Fibroblast of lung (primary cell): Measurements from ENCODE around the gene PODXL2. TPM values are rescaled to one million over a fixed set of nuclear protein-coding genes. Genes with fewer than 3 reads are reported as not detected.
A peak's percentile ranks its signal among the peaks of the same experiment; 100 is the strongest.

Source experiments
- DNase-seq, 2 donors: peaks; one replicate each; pipeline versions ENCODE4 v3.0.0 to v3.0.0-alpha.2; 2010; ENCODE audit warnings: low read depth in 2 of 2
- H2AFZ ChIP-seq: 2 replicates; pipeline ENCODE4 v1.5.1; 2012; ENCODE audit warnings: low read length, control low read depth, inconsistent platforms
- H3K27ac ChIP-seq: 2 replicates; pipeline ENCODE4 v1.5.1; 2011; ENCODE audit warnings: low read length, control low read depth; ENCODE audit not compliant: insufficient read depth
- H3K27me3 ChIP-seq: 2 replicates; pipeline ENCODE4 v1.5.1; 2011; ENCODE audit warnings: mild to moderate bottlenecking, low read length; ENCODE audit not compliant: control insufficient read depth, insufficient read depth
- H3K36me3 ChIP-seq: 2 replicates; pipeline ENCODE4 v1.5.1; 2011; ENCODE audit warnings: low read length; ENCODE audit not compliant: control insufficient read depth, insufficient read depth
- H3K4me1 ChIP-seq: 2 replicates; pipeline ENCODE4 v1.5.1; 2011; ENCODE audit warnings: low read length; ENCODE audit not compliant: control insufficient read depth, insufficient read depth; ENCODE audit errors: extremely low read depth
- H3K4me2 ChIP-seq: 2 replicates; pipeline ENCODE4 v1.5.1; 2011; ENCODE audit warnings: low read length, control low read depth; ENCODE audit not compliant: insufficient read depth; ENCODE audit errors: extremely low read depth
- H3K4me3 ChIP-seq, 4 experiments: fragments of 200-600 bp in 1 of 4; sonication (generic) in 1 of 4; replicated peaks in 1 of 4; 2 replicates each; pipeline ENCODE4 v1.5.1; 2011 to 2016; ENCODE audit warnings: low read length in 4 of 4, low read depth in 3 of 4, mild to moderate bottlenecking in 3 of 4, control low read depth in 2 of 4, inconsistent platforms in 1 of 4, mixed read lengths in 1 of 4; ENCODE audit not compliant: insufficient read depth in 1 of 4; ENCODE audit errors: control extremely low read depth in 1 of 4
- H3K79me2 ChIP-seq: 2 replicates; pipeline ENCODE4 v1.5.1; 2012; ENCODE audit warnings: mild to moderate bottlenecking, low read length, inconsistent platforms; ENCODE audit not compliant: control insufficient read depth, insufficient read depth
- H3K9ac ChIP-seq: 2 replicates; pipeline ENCODE4 v1.5.1; 2011; ENCODE audit warnings: mild to moderate bottlenecking, low read length, control low read depth; ENCODE audit not compliant: insufficient read depth
- H3K9me3 ChIP-seq: 2 replicates; pipeline ENCODE4 v1.5.1; 2012; ENCODE audit warnings: low read depth, low read length; ENCODE audit not compliant: control insufficient read depth, insufficient read depth
- H4K20me1 ChIP-seq: 2 replicates; pipeline ENCODE4 v1.5.1; 2011; ENCODE audit warnings: low read length; ENCODE audit not compliant: control insufficient read depth, insufficient read depth; ENCODE audit errors: extremely low read depth
- CTCF ChIP-seq, 2 donors: IDR thresholded peaks in 1 of 2; conservative IDR thresholded peaks in 1 of 2; 1 replicate in 1 of 2; 2 replicates in 1 of 2; pipeline ENCODE4 v1.5.1; 2011 to 2012; ENCODE audit warnings: low read length in 2 of 2, control low read depth in 1 of 2, inconsistent platforms in 1 of 2, low read depth in 1 of 2, mild to moderate bottlenecking in 1 of 2
- EZH2 ChIP-seq: IDR thresholded peaks from 2 replicates; pipeline ENCODE4 v1.5.1; 2012; ENCODE audit warnings: low read length, control low read depth, mild to moderate bottlenecking; ENCODE audit errors: missing control alignments
- polyA plus RNA-seq, 2 donors: library from polyadenylated mRNA; depleted of rRNA in 1 of 2; stranded (reverse) in 1 of 2; unstranded in 1 of 2; fragments of >200 nt; gene quantifications; 2 replicates each; pipeline ENCODE4 v1.2.1, GENCODE V29; 2011 to 2012; ENCODE audit warnings: missing spikeins in 1 of 2
- total RNA-seq: library from RNA; depleted of rRNA; stranded (reverse); fragments of >200 nt; gene quantifications from 2 replicates; pipeline ENCODE4 v1.2.1, GENCODE V29; 2014

The PODXL2 gene
- total and polyA plus RNA-seq, 2 donors (not counting 1 experiment from before 2014, with no cell fraction given), result 0.50 to 0.98 TPM

- TF ChIP-seq CTCF (conservative IDR thresholded peaks at IDR 0.05 in 1 of 2, IDR thresholded peaks at IDR 0.05 in 1 of 2; ENCODE audit: low read depth in 1 of 2, low read length in 2 of 2), result no peak
- TF ChIP-seq EZH2, result no peak
- no peak overlapping the region for H3K27ac ChIP-seq
- no peak overlapping the region for H3K9ac ChIP-seq
- H3K36me3 ChIP-seq, result no peaks in the 10 kb centered on the region
- H3K4me2 ChIP-seq, result no peak overlapping the region
- H3K4me1 ChIP-seq, result no peaks in the 10 kb centered on the region
- H3K27me3 ChIP-seq, result no peaks in the 10 kb centered on the region
- no peak overlapping the region for H2AFZ ChIP-seq
- no peaks in the 10 kb centered on the region for H3K9me3 ChIP-seq
- no peak for DNase-seq
- H3K79me2 ChIP-seq, result no peaks in the 10 kb centered on the region
- no peaks in the 10 kb centered on the region for H4K20me1 ChIP-seq
- no peak overlapping the region for H3K4me3 ChIP-seq
Observed at GRCh38 chr3:127637971-127638370, 9.0 kb downstream of the PODXL2 start.

- no peak overlapping the region for H2AFZ ChIP-seq
- no peaks in the 10 kb centered on the region for H3K9me3 ChIP-seq
- no peak overlapping the region for H3K4me2 ChIP-seq
- peak in 1 of 2 donors; percentile 33 for DNase-seq
- H3K4me3 ChIP-seq, result no peak overlapping the region
- no peak overlapping the region for H3K9ac ChIP-seq
- no peaks in the 10 kb centered on the region for H3K4me1 ChIP-seq
- TF ChIP-seq EZH2 (no peak), CTCF (conservative IDR thresholded peaks at IDR 0.05 in 1 of 2, IDR thresholded peaks at IDR 0.05 in 1 of 2; ENCODE audit: low read depth in 1 of 2, low read length in 2 of 2) (no peak)
- no peak overlapping the region for H3K27ac ChIP-seq
- no peaks in the 10 kb centered on the region for H4K20me1 ChIP-seq
- peaks cover 1% of the 10 kb centered on the region for H3K27me3 ChIP-seq
- H3K79me2 ChIP-seq, result no peaks in the 10 kb centered on the region
- H3K36me3 ChIP-seq, result no peaks in the 10 kb centered on the region
Observed at GRCh38 chr3:127639173-127640041, 10.4 kb downstream of the PODXL2 start.

GRCh38 chr3:127640042-127640355 lies 11.0 kb downstream of the PODXL2 start:
- Histone ChIP-seq H3K9me3 (no peaks in the 10 kb centered on the region), H3K4me1 (no peaks in the 10 kb centered on the region), H3K4me2 (no peak overlapping the region), H3K9ac (no peak overlapping the region), H3K4me3 (no peak overlapping the region), H3K27me3 (peaks cover 5% of the 10 kb centered on the region), H2AFZ (no peak overlapping the region), H3K36me3 (no peaks in the 10 kb centered on the region), H3K79me2 (no peaks in the 10 kb centered on the region), H4K20me1 (no peaks in the 10 kb centered on the region), H3K27ac (no peak overlapping the region)
- no peak for TF ChIP-seq CTCF (conservative IDR thresholded peaks at IDR 0.05 in 1 of 2, IDR thresholded peaks at IDR 0.05 in 1 of 2; ENCODE audit: low read depth in 1 of 2, low read length in 2 of 2)
- no peak for DNase-seq
